IMR-90 (cell line): ENCODE data around the gene RHBDL3.

Source experiments
- POLR2A ChIP-seq: IDR thresholded peaks from 2 replicates; pipeline ENCODE4 v1.6.1; 2012; ENCODE audit warnings: mild to moderate bottlenecking, low read depth, low read length
- RFX5 ChIP-seq: IDR thresholded peaks from 2 replicates; pipeline ENCODE4 v1.8.0; 2012; ENCODE audit warnings: low read depth, mild to moderate bottlenecking, low read length, moderate library complexity
- TF ChIP-seq, protein P1 (sequence below): conservative IDR thresholded peaks from 2 replicates; pipeline ENCODE4 v1.5.1; 2012; ENCODE audit warnings: mild to moderate bottlenecking, low read depth, low read length, improper control_type of control experiment

GRCh38 chr17:32297860-32298259 is 32.2 kb downstream of the RHBDL3 start:
- TF ChIP-seq, protein P1, sequence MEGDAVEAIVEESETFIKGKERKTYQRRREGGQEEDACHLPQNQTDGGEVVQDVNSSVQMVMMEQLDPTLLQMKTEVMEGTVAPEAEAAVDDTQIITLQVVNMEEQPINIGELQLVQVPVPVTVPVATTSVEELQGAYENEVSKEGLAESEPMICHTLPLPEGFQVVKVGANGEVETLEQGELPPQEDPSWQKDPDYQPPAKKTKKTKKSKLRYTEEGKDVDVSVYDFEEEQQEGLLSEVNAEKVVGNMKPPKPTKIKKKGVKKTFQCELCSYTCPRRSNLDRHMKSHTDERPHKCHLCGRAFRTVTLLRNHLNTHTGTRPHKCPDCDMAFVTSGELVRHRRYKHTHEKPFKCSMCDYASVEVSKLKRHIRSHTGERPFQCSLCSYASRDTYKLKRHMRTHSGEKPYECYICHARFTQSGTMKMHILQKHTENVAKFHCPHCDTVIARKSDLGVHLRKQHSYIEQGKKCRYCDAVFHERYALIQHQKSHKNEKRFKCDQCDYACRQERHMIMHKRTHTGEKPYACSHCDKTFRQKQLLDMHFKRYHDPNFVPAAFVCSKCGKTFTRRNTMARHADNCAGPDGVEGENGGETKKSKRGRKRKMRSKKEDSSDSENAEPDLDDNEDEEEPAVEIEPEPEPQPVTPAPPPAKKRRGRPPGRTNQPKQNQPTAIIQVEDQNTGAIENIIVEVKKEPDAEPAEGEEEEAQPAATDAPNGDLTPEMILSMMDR: no peak
- TF ChIP-seq POLR2A (no peak), RFX5 (no peak)
